Activated T-cell treated with anti-CD3 and anti-CD28 coated beads for 48 hours (primary cell): ENCODE results near the gene PAXIP1.
"Not testable (repeated sequence)": the region's sequence is repeated elsewhere in the genome, so short reads cannot be mapped to it uniquely, and the experiment has no call there.

Experiments
- DNase-seq: peaks from one replicate; pipeline ENCODE4 v3.0.0-alpha.2; 2020; ENCODE audit warnings: low read depth

Gene PAXIP1

GRCh38 chr7:154943906-154944305, 59.0 kb downstream of the PAXIP1 start:
- DNase-seq = no peak

- no peak for DNase-seq
These were observed 60.2 kb downstream of the PAXIP1 start for GRCh38 chr7:154942691-154943090.

- DNase-seq = no peak
These were observed 65.1 kb downstream of the PAXIP1 start for GRCh38 chr7:154937837-154938236.

- DNase-seq = not testable (repeated sequence)
These were observed 68.5 kb downstream of the PAXIP1 start for GRCh38 chr7:154934353-154934952.

DNA sequence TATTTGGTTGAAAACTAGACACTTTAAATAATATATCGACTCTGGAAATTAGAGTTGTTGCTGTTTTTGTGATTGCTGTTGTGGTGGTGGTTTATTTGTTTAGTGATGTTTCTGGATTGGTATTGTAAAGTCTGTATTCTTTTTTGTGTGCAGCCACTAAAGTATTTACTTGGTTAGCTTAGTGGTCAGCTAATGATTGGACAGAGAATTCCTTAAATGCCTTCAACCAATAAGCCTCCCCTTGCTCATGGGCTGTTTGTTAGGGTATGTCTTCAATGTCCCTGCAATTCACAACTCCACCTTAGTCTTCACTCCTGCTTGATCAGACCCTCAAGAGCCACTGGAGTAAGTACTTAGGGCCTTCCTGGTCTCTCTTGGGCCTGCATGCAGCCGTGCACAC, 71.0 kb downstream of the PAXIP1 start:
- DNase-seq = no peak

GRCh38 chr7:154929006-154929726, 73.8 kb downstream of the PAXIP1 start:
- no peak for DNase-seq

DNA sequence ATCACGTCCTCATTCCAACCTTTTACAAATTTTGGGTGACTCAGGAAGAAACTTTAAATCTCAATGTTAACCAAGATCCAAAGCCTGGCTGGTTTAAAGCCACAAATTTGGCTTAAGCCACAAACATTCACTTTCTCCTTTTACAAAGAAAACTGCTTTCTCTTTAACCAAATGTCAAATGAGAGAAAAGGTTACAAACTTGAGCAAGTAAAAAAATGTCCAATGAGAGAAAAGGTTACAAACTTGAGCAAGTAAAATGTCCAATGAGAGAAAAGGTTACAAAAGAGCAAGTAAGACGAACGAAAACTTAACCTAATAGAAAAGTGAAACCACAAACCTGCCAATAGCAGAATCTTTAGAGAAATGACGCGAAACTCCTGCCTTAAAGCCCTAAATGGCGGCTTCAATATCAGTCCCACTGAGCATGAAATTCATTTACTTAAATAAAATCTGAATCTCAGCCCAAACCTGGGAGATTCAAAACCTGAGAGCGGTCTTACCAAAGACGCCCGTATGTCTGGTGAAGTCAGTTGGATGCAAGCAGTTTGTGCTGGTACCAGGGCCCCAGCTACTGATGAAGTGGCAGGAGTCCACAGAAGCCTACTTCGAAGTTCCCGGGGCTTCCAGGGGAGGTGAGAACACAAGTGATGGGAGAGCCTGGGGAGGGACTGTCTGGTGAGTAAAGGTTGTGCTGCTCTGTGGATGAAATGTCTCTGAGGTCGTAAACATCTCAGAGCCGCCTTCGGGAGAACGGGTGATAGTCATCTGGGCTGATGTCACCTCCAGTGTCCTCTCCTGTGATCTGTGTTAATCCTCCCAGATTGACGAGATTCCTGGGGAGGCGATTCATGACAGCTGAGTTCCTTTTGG, 74.6 kb downstream of the PAXIP1 start:
- DNase-seq = no peak

- DNase-seq = peak; percentile 44
These were observed 75.2 kb downstream of the PAXIP1 start for GRCh38 chr7:154927624-154928125.

GRCh38 chr7:154922472-154922871, 80.5 kb downstream of the PAXIP1 start:
- not testable (repeated sequence) for DNase-seq

DNA sequence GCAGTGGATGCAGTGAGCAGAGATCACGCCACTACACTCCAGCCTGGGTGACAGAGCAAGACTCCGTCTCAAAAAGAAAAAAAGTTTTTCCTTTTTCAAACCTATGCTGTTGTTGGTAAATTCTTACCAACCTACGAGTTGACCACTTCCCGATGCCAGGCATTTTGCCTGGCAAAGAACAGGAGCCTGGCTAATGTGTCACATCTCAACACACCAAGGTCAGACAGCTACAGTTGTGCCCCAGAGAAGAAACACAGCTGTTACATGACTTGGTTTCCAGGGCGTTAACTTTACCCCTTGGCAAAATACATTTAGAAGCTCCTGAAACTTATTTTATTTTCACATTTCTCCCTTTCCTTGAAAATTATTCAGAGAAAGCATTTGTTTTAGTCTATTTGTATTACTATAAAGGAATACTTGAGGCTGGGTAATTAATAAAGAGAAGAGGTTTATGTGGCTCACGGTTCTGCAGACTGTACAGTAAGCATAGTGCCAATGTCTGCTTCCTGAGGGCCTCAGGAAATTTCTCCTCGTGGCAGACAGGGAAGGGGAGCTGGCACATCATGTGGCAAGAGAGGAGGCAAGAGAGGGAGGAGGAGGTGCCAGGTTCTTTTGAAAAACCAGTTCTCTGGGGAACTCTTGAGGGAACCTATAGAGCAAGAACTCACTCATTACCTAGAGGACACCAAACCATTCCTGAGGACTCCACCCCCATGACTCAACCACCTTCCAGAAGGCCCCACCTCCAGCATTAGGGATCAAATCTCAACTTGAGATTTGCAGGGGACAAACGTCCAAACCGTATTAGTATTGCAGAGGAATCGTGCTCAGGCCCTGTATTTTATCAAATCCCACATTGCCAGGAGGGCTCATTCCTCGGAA, 83.3 kb downstream of the PAXIP1 start:
- DNase-seq = no peak

GRCh38 chr7:154918741-154919140, 84.2 kb downstream of the PAXIP1 start:
- no peak for DNase-seq

GRCh38 chr7:154918266-154918665, 84.7 kb downstream of the PAXIP1 start:
- DNase-seq = no peak

DNA sequence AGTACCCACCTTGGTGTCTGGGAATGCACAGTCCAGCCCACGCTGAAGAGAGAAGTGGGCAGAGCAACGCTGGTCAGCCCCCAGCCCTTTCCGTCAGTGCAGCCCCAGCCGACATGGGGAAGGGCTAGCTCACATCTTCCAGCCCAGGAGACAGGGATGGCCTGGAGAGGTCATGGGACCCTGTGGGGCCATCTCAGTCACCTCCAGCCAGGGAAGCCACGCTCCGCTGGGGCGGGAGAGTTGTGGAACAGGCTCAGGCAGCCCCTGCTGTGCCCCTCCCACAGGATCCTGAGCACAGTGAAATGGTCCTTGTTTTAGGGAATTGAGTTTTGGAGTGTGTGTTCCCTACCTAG, 85.1 kb downstream of the PAXIP1 start:
- no peak for DNase-seq

DNA sequence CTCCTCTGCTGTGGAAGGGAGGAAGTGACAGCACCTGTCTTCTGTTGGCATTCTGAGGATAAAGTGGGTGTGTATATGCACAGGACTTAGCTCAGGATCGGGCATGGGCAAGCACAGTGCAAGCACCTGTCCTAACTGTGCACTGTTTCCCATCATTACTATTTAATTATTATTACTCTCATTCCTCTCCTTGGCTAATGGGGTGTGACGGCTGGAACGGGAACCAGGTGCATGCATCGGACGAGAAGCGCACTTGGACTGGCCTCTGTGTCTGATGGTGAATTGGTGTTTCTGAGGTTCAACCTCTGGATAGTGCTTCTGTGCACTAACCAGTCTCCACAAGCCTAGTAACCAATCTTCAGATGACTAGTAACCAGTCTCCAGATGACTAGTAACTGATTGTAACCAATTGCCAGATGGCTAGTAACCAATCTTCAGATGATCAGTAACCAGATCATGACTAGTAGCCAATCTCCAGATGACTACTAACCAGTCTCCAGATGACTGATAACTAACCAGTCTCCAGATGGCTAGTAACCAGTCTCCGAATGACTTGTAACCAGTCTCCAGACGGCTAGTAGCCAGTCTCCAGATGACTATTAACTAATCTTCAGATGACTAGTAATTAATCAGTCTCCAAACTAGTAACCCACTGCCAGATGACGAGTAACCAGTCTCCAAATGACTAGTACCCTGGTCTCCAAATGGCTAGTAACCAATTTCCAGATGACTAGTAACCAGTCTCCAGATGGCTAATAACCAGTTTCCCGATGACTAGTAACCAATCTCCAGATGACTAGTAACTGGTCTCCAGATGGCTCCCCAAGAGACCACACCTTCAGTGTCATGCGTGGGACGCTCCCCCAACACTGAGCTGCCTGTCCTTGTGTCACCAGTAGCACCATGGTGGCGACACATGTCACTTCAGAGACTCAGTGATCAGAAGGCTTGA, 85.8 kb downstream of the PAXIP1 start:
- DNase-seq = no peak

DNA sequence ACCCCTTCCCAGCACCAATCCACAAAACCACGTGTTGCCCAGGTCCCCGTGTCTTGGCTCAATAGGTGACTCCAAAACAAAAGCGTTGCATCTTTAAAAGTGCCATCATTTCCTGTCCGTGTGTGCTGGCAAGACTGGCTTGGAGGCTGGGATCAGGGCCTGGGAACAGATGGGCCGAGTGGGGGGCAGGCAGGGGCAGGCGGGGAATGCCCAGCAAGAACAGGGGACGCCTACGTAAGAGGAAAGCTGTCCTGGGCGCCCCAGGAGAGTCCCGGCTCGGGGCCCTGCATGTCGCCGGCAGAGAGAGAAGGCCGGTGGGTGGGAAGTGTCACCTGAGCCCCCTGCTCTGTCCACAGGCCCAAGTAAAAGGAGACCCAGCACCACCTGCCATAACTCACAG, 86.5 kb downstream of the PAXIP1 start:
- no peak for DNase-seq

DNA sequence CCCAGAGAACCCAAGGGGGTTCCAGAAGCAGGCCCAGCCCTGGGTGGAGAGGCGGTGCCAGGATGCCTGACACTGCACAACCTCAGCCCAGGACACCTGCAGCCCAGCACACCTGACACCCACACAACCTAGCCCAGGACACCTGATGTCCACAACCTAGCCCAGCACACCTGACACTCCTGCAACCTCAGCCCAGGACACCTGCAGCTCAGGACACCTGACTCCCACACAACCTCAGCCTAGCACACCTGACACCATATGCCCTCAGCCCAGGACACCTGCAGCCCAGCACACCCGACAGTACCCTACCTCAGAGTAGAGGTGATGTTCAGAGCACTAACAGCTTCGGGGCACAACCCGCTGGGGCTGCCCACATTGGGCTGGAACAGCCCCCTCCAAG, 87.3 kb downstream of the PAXIP1 start:
- DNase-seq = no peak

GRCh38 chr7:154914996-154915380, 87.9 kb downstream of the PAXIP1 start:
- DNase-seq = no peak

- DNase-seq = no peak
These were observed 88.5 kb downstream of the PAXIP1 start for GRCh38 chr7:154914308-154914995.

DNA sequence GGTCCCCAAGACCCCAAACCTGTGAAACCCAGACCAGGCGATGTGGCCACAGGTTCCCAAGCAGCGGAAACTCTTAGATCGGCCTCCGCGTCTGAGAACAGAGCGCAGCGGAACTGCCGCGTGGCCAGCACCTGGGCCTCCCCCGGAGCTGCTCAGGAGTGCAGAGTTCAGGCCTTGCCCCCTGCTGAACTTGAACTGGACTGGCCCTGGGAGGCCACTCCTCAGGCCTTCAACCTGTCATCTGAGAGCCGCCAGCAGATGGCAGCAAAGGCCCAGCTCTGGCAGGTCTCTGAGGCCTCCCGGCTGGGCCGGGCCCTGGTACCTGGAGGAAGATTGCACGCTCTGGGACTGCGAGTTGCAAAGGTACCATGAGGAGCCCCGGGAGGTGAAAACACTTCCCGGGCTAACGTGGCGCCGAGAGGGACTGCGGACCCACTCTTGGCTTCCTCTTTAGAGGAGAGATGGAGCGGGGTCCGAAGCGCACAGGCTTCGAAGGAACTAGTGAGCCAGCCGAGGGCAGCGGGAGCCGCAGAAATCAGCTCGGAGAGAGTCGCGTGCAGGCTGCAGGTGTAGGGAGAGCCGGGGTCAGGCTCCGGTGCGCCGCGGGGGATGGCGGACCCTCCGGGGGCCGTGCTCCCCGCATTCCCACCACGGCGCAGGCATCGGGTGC, 89.2 kb downstream of the PAXIP1 start:
- peak; percentile 82 for DNase-seq
